Fibroblast of skin of scalp (primary cell): ENCODE results near the gene PDGFRB.
A peak's percentile ranks its signal among the peaks of the same experiment; 100 is the strongest.
"Not testable (repeated sequence)": the region's sequence is repeated elsewhere in the genome, so short reads cannot be mapped to it uniquely, and the experiment has no call there.

Experiments used
- DNase-seq: peaks from one replicate; pipeline ENCODE4 v3.0.0-alpha.2; 2013

Gene PDGFRB

DNA sequence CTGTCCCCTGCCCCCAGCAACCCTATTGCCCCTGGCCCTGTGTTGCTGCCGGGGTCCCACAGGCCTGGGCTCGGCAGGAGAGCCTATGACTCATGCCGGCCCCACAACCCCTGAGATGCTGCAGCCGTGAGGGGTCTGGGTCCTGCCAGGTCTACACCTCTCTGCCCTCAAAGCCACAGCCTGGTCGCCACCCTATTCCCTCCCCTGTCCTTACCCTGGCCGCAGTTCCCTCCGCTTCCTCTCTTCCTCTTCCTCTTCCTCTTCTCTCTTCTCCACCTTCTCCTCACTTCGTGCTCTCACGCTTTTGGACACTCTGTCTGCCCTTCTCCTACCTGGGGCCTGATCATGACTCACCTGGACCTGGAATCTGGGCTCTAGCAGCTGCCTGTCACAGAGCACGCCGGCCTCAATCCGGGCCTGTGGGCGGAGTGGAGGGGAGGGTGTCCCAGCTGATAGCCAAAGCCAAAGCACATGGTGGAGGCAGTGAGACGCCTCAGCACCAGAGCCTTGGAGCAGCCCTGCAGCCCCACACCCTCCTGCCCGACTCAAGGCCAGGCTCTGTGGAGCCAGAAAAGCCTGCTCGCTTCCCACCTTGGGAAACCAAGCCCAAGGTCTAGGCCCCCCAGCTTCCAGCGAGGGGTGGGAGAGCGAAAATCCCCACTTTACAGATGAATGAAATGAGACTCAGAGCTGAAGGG, 42.4 kb downstream of the PDGFRB start:
- peak; percentile 44 for DNase-seq

DNA sequence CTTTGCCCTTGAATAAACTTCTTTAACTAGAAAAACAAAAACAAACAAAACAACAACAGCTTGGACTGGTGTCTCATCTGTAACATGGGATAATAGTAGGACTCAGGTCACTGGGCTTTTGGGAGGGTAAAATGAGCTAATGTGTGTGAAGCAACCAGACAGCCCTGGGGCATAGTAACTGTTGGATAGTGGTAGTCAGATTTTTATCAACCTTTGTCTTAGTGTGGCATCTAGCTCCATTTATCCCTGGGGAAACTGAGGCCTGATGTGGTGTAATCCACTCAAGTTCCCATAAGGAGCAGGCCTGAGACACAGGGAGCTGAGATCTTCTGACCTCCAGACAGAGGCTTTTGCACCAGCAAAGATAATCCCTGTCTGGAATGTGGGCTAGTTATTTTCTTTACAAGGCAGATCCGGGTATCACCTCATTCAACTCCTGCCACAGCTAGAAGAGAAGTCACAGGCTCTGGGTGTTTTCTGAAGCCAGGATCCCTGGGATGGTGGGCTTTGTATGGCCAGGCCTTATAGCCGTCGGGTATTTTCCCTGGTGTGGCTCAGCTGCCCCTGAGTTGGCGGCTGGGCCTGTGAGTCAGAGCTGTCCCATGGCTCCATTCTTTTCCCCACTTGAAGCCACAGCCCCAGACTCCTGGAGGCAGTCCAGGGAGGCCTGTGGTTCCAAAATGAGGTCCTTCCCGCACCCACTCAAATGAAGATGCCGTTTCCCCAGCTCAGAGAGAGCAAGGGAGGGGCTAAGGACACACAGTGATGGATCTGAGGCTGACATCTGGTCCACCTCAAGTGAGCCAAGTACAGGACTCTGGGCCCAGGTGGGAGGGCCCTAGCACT, 43.2 kb downstream of the PDGFRB start:
- peak; percentile 96 for DNase-seq

DNA sequence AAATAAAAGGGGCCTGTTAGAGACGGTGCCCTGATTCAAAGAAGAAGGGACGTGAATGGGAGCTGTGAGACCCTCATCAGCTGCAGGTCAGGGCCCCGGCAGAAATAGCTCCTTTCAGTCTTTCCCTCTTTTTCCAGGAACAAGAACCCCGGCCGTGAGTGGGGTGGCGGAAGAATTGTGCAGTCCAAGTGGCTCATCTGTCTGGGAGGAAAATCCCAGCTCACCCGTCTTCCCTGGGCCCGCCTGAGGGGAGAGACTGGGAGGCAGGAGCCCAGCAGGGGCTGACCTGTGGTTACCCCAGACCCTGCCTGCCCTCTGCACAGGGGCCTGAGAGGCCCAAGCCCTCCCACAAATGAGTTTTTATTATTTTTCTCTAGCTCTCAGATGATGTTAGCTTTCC, 44.5 kb downstream of the PDGFRB start:
- DNase-seq = no peak

DNA sequence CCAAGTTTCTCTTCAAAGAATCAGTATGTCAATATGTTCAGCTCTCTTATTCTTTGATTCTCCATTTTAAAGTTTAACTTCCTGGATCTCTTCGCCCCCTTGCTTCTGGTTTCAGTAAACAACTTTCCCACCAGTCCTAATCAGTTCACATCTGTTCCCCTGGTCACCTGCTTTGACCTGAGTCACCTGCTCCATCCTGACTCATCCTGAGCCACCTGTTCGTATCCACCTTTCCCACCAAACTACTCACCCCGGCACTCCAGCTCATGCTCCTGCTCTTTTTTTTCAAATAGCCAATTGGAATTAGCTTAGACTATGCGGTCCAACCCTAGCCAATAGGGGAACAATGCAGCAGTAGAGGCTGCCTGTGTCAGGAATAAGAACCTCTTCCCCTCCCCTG, 45.7 kb downstream of the PDGFRB start:
- no peak for DNase-seq

DNA sequence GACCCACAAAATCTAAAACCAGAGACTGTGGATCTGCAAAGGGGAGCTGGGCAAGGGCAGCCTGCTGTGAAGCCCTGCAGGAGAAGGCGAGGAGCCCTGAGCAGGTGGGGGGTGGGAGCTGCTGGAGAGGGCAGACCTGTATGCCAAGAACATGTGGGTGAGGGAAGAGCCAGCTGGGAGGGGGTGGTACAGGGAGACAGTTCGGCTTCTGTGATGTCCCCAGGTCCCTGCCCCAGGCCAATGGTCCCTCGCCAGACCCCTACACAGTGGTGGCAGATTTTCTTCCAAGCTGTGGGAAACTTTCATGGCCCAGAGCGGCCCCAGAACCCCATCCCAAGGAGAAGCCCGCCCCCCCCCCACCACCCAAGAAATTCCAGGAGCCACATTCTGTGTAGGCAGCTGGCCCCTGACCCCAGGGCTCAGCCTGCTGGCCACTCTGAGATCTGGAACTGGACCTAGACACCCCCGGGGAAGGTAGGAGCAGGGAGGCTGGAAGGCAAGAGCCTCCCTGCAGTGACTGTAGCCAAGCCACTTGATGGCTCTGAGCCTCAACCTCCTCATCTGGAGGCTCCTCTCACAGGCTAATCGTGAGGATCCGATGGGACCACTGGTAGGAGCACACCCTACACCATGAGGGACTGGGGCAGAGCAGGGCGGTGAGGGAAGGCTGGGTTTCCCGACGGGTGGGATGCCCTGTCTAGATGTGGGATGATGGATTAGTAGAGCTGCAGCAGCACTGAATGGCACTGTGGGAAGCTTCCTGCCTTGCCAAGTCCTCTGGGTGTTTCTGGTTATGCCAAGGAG, 46.7 kb downstream of the PDGFRB start:
- DNase-seq = no peak

DNA sequence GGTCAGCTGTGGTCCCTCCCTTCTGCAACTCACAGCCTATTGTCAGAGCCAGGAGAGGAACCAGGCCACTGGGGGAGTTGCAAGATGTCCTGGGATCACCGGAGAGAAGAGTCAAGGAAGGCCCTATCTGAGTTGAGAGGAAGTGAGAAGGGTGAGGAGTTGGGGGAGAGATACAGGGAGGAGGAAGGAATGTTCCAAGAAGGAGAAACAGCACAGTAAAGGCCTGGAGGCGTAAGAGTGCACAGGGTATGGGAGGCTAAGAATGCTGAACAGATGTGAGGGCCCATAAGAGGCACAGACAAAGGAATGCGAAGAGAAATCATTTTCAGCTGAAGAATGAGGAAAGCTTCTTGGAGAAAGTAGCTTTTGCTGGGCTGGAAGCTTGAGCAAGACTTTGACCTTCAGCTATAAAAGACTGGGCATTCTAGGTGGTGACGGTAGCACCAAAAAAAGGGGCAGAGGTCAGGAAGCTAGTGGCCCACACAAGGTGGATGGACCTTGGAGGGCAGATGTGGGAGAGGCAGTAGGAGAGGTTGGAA, 47.7 kb downstream of the PDGFRB start:
- peak; percentile 69 for DNase-seq

DNA sequence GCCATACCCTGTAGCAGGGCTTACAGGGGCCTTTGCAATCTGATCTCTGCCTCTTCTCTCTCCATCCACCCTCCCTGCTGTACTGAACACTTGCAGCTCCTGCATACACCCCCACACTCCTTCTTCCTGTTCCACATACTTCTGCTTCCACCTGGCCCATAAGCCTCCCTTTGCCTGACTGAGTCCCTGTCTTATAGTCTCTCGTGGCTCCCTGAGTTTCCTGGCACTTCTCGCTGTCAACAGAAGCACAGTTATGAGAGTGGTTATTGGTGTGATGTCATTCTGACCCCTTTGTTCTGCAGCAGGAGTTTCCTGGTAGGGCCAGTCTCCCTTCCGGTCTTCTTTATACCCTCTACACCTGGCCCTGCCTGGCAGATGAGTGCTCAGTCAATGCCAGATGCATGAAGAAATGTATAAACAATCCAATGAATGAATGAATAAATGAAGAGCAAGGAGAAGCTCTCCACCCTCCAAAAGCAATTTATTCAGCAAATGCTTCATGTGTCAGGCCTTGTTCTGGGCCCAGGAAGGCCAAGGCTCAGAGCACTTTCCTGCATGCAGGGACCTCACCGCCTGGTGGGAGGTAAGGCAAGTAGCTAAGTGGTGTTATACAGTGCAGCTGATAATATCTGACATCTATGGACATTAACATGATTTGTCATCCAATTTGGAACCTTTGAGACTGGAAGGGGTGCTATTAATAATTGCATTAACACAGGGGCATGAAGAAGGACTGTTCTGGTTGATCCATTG, 48.8 kb downstream of the PDGFRB start:
- no peak for DNase-seq

DNA sequence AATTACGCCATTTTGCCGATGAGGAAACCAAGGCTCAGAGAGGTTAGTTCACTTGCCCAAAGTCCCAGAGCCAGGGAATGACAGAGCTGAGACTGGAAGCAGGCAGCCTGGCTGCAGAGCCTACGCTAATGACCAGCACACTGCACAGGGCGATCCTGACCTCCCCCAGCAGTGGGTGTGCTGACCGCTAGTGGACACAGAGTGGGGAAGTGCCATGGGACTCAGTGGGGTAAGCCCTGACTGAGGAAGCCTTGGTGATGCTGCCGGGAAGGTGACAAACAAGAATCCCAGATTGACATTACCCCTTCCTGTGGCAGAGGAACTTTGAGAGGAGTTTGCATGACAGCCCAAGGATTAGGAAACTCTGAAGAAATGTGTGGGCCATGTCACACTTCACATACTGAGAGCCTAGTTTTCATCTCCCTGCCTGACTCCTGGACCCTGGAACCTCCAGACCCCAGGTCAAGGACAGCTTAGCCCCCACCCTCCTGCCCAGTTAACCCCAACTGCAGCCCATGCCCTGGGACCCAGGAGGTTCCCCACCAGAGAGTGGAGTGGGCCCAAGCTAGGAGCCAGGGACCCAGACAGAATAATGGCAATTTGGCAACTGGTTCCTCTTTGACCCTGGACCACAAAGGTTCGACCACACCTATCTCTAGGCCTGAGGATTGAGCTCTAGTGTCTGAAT, 49.6 kb downstream of the PDGFRB start:
- no peak for DNase-seq

DNA sequence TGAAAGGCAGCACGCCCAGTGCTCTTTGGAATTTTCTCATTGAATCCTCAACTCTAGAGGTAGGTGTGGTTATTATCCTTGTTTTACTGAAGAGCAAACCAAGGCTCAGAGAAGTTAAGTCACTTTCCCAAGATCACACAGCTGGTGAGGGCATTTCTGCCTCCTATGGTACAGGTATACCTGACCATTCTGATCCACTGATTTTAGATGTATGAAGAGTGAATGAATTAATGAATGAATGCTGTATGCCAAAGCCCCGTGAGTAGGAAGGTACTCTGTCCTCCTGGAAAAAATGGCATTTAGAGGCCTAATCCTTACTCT, 51.1 kb downstream of the PDGFRB start:
- DNase-seq = no peak

DNA sequence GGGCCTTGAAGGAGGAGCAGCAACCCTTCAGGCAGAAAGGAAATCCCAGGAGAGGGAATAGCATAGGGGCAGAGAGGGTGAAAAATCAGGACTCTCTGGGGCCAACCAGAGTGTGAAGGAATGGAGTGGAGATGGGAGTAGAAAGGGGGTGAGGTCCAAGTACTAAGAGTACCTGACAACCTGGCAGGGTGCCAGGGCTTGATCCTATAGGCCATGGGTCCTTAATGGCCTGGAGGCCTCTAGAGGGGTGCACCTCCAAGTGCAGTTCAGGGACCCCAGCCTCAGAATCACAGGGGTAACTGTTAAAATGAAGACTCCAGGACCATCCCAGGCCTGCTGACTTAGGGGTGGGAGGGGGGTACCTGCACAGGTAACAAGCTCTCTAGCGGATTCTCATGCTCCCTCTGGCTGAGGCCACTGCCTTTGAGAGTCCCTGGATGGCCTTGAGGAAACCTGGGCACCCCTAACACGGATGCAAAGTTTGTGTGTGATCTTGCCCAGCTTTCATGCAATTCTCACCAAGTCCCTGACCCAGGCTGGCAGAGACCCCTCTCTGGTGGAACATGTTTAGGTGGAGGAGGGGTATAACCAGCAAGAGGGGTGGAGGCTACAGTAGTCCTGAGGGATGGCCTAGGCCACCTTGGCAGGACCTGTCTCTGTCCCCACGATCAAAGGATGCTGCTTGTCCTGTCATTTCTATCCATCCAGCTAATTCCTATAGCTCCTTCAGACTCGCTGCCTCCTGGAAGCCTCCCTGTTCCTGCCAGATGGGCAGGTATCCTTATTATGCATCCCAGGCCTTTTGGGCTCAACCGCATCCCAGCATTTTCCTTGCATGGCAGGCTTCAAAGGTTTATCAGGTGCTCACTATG, 51.7 kb downstream of the PDGFRB start:
- no peak for DNase-seq

DNA sequence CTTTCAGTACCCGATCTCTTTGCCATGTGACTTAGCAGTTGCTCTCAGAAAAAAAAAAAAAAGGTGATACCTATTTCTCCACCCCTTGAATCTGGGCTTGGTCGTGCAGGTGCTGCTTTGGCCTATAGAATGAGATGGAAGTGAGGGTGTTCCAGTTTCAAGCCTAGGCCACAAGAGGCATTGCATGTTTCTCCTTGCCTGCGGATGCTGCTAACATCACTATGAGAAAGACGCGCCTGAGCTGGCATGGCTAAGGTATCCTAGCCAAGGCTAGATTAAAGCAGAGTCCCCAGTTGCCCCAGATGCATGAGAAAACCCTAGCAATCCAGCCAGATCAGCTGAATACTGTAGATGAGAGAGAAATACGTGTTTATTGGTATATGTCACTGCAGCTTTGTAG, 54.6 kb downstream of the PDGFRB start:
- no peak for DNase-seq

DNA sequence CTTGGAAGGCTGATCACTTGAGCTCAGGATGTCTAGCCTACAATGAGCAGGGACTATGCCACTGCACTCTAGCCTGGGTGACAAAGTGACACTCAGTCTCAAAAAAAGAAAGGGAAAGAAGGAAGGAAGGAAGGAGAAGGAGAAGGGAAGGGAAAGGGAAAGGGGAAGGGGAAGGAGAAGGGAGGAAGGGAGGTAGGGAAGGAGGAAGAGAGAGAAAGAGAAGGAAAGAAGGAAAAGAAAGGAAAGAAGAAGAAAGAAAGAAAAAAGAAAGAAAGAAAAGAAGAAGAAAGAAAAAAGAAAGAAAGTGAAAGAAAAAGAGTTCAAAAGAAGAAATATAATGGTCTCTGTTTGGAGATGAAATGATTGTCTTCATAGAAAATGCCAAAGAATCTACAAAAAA, 58.5 kb downstream of the PDGFRB start:
- DNase-seq = no peak

DNA sequence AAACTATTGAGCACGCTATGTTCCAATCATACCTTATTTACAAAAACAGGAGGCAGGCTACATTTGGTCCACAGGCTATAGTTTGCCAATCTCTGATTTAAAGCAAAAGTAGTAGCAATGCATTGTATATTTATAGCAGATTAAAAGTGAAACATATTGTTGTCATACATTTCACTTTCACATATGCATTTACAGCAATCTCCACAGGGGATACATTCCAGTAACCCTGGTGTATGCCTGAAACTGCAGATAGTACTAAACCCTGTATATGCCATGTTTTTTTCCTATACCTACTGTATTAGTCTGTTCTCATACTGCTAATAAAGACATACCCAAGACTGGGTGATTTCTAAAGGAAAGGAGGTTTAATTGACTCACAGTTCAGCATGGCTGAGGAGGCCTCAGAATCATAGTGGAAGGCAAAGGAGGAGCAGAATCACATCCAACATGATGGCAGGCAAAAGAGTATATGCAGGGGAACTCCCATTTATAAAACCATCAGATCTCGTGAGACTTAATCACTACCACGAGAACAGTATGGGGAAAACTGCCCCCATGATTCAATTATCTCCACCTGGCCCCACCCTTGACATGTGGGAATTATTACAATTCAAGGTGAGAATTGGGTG, 63.4 kb downstream of the PDGFRB start:
- DNase-seq = no peak

DNA sequence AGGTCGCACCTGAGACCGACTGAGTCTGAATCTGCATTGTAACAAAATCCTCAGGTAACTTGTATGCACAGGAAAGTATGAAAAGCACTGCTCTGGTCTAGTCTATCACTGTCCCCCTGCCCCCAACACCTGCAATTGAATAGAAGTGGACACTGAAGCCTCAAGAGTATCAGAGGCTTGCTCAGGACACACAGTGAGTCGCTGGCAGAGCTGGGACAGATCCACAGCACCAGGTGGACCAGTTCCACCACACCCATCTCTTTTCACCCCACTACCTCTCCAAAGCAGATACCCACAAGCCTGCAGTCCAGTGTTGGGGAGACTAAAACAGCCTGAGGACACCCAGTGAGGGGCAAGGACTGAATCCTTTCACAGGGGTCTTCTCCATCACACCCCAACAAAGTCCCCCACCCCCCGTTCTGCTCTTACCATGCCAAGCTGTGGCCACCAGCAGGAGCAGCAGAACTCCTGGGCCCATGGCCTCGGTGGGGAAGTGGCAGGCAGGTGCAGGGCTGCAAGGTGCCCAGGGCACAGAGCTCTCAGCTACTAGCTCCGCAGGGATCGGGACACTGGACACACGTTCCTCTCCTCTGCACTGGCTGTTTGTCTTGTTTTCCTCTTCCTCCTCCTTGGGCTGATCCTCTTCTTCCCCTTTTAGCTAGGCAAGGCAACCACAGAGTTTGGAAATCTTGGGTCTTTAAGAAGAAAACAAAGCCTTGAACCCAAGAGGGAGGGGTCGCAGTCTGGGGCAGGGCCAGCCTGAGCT, 69.5 kb downstream of the PDGFRB start, which contains the start of gene CSF1R:
CSF1R (minus strand) TSS at position 605 of the 766 bp plus-strand sequence; CDS start at position 478, 127 bp downstream.
- no peak for DNase-seq

DNA sequence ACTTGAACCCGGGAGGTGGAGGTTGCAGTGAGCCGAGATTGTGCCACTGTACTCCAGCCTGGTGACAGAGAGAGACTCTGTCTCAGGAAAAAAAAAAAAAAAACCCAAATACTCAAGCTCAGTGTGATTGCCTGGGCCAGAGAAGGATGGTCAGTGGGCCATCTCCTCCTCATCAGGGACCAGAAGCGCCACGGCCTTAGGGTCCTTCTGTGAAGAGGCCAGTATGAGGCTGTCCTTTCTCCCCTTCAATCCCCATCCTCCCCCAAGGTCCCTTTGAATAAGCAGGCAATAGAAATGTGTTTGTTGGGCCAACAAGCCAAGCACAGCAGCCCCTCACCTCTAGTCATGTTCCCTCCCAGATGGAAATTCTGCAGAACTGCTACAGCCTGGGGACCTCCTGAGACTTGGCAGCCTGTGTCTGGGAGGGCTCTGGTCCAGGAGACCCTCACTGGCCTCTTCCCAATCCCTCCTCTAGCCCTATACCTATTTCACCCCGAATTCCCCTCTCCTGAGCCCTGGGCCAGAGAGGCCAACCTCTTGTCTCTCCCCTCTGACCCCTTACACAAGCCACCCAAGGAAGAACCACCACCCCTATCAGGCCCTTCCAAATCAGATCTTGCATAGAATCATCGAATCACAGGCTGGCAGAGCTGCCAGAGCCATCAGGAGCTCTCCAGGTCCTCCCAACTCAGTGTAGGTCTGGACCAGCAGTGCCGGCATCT, 70.3 kb downstream of the PDGFRB start:
- DNase-seq = no peak

DNA sequence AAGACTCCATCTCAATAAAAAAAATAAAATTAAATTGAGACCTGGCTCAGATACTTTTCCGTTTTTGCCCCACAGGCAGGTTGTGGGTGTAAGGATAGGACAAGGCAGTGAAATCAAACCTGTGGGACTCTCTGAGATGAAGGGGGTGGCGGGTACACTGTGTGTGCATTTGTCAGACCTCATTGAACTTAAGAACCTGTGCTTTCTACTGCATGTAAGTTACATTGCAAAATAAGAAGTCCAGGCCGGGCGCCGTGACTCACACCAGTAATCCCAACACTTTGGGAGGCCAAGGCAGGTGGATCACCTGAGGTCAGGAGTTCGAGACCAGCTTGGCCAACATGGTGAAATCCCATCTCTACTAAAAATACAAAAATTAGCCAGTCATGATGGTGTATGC, 70.9 kb downstream of the PDGFRB start:
- not testable (repeated sequence) for DNase-seq

DNA sequence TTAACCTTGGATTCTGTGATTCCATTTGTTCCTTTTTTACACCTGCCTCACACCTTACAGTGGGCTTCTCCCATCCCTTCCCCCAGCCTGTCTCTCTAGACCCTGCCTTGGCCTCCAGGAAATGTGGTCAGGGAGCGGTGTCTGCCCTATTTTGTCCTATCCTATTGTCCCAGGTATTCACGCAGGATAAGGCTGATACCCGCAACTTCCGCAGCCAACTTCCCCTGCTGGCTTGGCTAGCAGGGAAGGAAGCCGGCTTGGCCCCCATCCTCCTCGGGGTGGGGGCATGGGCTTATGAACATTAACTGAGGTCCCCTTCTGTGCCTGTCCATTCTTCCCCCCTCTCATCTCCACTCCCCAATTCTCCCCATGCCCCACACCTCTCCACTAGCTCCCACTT, 72.8 kb downstream of the PDGFRB start:
- DNase-seq = no peak

DNA sequence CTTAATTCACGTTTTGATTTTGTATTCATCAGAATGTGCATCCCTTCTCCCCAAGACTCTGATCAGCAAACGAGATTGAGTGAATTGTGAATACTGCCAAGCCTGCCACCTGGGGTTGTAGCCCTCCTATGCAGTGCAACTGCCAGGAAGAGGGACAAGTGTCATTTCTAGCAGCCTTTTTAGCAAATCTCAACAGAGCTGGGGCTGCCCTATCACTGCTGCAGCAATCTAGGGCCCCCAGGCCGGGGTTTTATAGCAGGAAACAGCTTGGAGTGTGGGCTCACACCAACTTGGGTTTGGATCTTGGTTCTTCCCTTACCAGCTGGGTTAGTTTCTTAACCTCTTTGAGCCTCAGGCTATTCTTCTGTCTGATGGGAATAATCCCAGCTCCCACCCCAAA, 73.3 kb downstream of the PDGFRB start:
- no peak for DNase-seq
